Activated CD4-positive, alpha-beta T cell treated with anti-CD3 and anti-CD28 coated beads for 1 hour (primary cell): ENCODE data around the gene EXOC3L1.

Experiments
- DNase-seq: peaks from one replicate; pipeline ENCODE4 v3.0.0-alpha.2; 2020

Gene EXOC3L1

DNA sequence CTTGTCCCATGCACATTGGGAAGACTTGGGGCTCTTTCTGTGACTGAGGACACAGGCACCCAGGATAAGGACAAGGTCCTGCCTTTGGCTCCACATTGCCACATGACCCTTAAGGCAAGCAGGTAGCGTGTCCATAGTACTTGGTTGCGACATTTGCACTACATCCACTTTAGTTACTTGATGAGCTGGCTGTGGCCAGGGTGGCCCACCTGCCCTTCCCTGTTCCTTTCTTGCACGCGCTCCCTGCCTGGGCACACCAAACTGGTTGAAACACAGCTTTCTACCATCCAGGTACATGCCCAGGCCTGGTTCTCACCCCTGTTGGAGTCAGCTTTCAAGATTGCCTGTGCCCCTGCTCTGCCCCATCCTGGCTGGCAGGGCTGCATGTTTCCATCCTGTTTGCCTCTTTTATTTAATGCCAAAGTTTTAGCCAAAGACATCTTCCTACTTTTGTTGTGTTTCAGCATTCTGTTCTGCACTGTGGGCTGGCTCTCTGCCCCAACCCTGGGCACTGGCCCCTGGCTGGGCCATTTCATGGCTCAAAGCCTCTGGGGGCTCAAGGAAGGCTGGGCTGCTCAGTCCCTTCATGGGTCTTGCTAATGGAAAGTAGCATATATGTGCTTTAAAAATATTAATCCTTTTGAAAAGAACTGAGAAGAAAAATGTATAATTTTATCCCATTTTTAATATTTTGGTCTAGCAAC lies 42.3 kb downstream of the EXOC3L1 start:
- DNase-seq, result no peak

DNA sequence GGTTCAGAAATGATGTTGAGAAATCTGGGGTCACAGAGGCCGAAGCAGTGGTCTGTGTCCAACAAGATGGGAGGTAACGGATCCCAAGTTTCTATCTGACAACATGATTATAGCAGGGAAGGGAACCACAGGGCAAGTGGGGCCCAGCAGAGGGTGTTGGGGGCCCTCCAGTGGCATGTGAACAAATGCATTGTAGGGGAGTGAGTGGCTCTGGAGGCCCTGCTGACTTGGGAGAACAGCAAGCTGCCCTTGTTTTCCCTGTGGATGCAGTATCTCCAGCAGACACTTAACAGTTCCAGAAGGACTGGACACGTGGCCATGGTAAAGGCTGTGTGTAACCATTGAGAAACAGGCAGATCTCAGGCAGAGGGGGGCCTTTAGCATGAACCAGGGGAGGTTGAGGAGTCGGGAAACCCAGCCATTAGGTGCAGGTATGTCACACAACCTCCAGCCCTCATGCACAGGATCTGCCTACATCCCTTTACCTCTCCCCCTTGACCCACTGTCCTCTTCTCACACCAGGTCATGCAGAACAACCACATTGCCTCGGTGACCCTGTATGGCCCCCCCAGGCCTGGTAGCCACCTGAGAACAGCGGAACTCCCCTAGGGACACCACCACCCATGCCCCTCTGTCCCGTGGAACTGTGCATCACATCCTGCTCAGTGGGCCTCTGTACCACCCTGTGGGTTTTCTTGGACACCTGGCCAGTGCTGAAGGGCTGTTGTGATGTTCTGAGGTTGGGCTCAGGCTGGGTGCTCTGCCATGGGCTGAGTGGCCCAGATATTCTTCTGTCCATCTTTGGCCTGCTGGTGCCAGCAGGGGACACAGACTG lies 43.2 kb downstream of the EXOC3L1 start:
- no peak for DNase-seq

DNA sequence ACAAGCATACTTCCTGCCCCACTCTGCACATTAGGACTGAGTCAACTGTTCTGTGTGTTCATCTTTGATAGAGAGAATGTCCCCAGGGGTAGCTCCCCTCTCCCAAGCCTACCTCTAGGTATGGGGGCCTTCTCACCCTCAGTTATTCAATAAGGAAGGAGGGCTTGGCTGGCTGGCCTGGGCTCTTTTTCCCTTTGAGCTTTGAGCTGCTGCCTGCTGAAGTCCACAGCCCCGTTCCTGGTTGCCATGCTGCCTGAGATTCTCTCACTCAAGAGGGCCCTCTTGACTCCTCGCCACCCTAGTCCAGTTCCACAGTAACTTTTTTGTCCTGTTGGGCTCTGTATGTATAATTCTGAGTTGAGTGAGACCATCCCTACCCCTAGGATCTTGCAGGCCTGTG lies 44.2 kb downstream of the EXOC3L1 start:
- no peak for DNase-seq

DNA sequence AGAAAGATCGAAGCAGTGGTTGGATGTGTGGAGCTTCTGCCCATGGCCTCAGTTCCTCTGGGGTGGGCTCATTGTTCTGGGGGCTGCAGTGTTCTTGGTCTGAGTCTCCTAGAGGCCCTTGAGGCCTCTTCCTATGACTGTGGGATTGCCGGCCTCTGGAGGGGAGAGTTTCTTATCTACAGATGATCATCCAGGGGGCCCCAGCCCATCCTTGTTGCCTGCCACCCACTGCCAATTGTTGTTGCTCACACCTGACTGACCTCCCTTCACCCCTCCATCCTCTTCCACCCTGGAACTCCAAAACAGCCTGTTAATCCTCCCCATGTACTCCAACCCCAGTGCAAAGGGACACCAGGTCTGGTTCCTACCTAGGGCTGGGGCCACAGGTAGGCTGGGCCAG lies 45.0 kb downstream of the EXOC3L1 start:
- DNase-seq, result no peak

DNA sequence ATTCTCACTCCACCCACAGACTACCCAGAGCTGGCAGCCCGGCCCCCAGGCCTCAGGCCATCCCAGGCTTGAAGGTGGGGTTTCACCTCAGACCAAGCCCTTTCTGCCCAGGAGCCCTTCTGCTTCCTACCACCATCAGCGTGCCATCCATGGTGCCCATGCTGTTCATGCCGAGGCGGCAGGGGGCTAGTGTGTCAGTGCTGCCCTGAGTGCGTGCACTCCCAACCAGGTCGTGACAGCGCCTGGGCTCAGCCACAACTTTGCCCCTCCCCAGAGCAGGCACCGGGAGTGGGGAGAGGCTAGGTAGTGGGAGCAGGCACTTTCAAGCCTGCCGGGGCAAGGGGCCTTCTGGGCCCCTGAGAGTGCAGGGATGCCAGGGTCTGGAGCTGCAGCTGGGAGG lies 47.6 kb downstream of the EXOC3L1 start:
- DNase-seq, result no peak

DNA sequence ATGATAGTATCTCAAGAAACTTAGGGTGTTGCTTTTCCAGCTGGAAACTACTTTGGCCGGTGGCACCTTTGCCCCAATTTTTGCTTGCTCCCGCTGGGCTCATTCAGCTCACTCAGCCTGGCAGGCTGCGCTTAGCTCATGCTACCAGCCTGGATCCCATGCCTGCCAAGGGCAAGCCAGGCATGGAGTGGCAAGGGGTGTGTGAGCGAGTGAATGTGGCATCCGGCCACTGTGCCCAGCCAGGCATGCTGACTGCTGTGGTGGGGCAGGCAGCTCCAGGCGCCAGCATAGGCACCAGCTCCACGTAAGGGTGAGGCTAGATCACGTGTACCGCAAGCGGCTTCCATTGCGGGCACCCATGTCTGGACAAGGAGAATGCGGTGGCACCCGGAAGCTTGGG lies 48.5 kb downstream of the EXOC3L1 start:
- DNase-seq, result no peak

DNA sequence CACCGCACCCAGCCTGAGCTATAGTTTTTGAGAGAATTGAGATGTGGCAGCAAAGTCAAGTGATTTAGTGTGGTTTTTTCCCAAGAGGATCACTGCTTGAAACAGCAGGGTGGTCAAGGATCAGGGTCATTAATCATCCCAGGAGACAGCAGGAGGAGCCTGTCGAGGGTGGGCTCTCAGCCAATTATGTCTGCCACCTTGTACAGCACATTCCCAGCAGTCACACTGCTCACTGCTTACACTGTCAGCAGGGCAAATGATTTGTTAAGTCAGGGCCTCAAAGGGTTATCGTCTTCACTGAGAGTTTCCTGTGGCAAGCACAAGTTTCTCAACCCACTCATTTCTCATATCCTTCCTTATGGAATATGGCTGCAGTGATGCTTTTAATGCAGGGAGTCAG lies 52.3 kb downstream of the EXOC3L1 start:
- DNase-seq, result no peak
